DND-41 (cell line): Measurements from ENCODE around the gene U2AF1L4.

Source experiments
- EZH2 ChIP-seq: IDR thresholded peaks from 3 replicates; pipeline ENCODE4 v1.6.1; 2012; ENCODE audit warnings: borderline replicate concordance, low read depth, mild to moderate bottlenecking, moderate library complexity, low read length, inconsistent platforms; ENCODE audit not compliant: severe bottlenecking
- TF ChIP-seq, protein P1 (sequence below): IDR thresholded peaks from 2 replicates; pipeline ENCODE4 v1.5.1; 2012; ENCODE audit warnings: borderline replicate concordance, low read length, moderate library complexity, mild to moderate bottlenecking; ENCODE audit not compliant: poor library complexity, severe bottlenecking; ENCODE audit errors: extremely low read depth

DNA sequence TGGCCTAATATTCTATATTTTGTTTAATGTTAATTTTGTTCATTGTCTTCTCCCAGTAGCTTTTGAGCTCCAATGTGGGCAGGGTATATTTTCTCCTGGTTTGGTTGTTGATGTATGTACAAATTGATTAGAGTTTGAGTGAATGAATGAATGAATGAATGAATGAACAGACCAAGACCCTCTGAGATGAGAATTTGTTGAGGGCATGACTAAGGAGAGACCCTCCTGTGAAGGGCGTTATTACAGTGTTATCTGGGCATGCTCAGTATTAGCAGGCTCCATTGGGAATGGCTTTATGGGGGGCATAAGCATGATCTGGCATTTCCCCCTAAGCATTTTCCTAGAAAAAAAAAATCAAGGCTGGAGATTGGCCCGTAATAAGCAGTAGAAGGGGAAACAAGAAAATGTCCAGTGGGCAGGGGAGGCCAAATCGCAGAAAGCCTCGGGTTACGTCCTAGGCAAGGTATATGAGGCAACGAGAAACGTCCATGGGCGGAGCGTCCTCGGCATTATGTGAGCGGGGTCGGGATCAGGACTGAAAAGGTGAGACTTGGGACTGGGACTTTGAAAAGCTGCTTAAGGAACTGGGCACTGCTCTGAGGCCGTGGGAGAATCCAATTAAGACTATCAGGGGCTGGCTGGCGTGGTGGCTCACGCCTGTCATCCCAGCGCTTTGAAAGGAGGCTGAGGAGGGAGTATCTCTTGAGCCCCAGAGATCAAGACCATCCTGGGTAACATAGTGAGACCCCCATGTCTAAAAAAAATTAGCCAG is 29.2 kb upstream of the U2AF1L4 start:
- TF ChIP-seq, protein P1, sequence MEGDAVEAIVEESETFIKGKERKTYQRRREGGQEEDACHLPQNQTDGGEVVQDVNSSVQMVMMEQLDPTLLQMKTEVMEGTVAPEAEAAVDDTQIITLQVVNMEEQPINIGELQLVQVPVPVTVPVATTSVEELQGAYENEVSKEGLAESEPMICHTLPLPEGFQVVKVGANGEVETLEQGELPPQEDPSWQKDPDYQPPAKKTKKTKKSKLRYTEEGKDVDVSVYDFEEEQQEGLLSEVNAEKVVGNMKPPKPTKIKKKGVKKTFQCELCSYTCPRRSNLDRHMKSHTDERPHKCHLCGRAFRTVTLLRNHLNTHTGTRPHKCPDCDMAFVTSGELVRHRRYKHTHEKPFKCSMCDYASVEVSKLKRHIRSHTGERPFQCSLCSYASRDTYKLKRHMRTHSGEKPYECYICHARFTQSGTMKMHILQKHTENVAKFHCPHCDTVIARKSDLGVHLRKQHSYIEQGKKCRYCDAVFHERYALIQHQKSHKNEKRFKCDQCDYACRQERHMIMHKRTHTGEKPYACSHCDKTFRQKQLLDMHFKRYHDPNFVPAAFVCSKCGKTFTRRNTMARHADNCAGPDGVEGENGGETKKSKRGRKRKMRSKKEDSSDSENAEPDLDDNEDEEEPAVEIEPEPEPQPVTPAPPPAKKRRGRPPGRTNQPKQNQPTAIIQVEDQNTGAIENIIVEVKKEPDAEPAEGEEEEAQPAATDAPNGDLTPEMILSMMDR = no peak
- no peak for TF ChIP-seq EZH2
